Measurements from ENCODE around the gene PRR22.
A peak's percentile ranks its signal among the peaks of the same experiment; 100 is the strongest.

PRR22 gene

DNA sequence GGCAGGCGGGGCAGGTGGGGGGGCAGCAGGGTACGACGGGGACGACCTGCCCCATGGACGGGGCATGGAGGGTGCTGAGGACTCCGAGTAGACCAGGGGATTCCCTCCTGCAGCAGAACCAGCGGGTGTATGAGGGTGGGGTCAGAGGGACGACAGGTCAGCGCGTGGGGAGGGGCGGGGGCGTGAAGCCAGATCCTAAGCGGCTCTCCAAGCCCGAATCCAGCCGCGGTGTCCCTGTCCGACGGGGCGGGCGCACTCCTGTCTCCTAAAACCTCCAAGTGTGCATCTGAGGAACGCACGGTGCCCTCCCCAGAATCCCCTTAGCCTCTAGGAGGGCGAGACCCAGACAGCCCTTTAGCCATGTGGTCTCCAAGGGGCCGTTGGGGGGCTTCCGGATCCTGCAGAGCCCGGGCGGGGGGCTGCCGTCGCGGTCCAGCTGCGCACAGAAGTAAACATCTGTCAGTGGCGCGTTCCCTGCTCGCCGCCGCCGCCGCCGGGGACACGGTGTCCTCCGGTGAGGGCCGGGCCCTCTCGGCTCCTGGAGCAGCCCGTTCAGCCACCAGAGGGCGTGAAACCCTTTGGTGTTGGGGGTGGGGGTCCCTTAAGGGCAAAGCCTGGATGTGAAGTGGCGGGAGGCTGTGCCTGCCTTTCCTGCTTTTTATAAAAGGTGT, 21.1 kb upstream of the PRR22 start:
- Histone ChIP-seq H3K36me3 (ENCODE audit: control insufficient read depth, low read length) (no peaks in the 10 kb centered on the region), H3K27me3 (ENCODE audit: control insufficient read depth, low read length) (peaks cover 24% of the 10 kb centered on the region), H3K9me3 (ENCODE audit: control insufficient read depth, insufficient read depth, low read length) (no peaks in the 10 kb centered on the region), H3K4me3 (ENCODE audit: low read length) (no peak overlapping the region), H3K27ac (ENCODE audit: low read depth, low read length) (no peak overlapping the region), H3K4me1 (ENCODE audit: control insufficient read depth, low read length) (peaks cover 14% of the 10 kb centered on the region), H3K4me2 (ENCODE audit: low read length) (no peak overlapping the region; the same call in 1 of the 2 replicates), H3K9me2 (replicated peaks; ENCODE audit: control insufficient read depth, low read length) (no peaks in the 10 kb centered on the region), H4K20me1 (ENCODE audit: control insufficient read depth, insufficient read depth, low read depth, low read length) (no peaks in the 10 kb centered on the region), H3K79me2 (ENCODE audit: control insufficient read depth, low read length) (no peaks in the 10 kb centered on the region), H3F3A (ENCODE audit: control insufficient read depth, insufficient read depth) (no peaks in the 10 kb centered on the region)
- TF ChIP-seq EZH2phosphoT487 (IDR thresholded peaks at IDR 0.05; ENCODE audit: borderline replicate concordance, low read length), result peak; percentile 46; the same call in 1 of the 2 replicates
- TF ChIP-seq, protein P1, sequence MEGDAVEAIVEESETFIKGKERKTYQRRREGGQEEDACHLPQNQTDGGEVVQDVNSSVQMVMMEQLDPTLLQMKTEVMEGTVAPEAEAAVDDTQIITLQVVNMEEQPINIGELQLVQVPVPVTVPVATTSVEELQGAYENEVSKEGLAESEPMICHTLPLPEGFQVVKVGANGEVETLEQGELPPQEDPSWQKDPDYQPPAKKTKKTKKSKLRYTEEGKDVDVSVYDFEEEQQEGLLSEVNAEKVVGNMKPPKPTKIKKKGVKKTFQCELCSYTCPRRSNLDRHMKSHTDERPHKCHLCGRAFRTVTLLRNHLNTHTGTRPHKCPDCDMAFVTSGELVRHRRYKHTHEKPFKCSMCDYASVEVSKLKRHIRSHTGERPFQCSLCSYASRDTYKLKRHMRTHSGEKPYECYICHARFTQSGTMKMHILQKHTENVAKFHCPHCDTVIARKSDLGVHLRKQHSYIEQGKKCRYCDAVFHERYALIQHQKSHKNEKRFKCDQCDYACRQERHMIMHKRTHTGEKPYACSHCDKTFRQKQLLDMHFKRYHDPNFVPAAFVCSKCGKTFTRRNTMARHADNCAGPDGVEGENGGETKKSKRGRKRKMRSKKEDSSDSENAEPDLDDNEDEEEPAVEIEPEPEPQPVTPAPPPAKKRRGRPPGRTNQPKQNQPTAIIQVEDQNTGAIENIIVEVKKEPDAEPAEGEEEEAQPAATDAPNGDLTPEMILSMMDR (IDR thresholded peaks at IDR 0.05; ENCODE audit: low read depth, low read length, poor library complexity, severe bottlenecking), result peak; percentile 73

DNA sequence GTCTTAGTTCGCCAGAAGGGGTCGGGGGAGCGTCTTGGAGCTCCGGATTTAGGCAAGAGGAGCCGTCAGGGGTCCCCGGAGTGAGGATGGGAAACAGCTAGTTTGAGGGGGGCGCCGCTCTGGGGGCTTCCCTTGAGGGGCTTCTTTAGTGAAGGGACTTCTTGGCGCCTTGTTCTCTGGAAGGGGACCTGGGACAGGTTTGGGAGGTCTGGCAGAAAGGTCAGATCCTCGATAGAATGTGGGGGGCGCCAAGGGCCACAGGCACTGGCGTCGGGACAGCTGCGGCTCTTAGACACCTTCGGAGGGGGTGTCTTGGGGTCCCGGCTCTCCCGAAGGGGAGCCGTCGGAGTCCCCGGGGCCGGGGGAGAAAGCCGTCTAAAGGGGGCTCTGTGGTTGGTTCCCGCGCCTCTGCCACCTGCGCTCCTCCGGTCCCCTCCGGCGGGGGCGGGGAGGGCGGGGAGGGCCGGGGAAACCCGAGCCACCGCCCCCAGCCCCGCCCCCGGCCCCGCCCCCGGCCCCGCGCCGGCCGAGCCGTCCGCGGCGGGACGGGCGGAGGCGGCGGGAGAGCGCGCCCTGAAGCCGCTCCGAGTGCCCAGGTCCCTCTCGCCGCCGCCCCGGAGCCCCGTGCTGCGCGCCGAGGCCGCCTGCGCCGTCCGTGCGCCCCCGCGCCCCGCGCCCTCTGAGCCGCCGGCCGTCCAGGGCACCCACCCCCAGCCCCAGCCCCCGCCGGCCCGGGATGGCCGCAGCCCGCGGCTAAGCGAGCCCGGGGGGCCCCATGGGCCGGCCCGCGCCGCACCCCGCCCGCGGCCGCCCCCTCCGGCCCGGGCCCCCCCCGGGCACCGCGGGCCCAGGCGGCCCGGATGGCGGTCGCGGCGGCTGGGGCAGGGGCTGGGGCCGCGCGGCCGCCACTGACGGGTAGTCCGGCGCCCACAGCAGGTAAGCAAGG, 20.2 kb upstream of the PRR22 start, which contains the start of gene NRTN:
Gene NRTN (plus strand): TSS at position 552 of the 946 bp plus-strand sequence. CDS start 19,099 bp downstream, outside the sequence.
- H3K9me2 ChIP-seq (replicated peaks; ENCODE audit: control insufficient read depth, low read length), result no peaks in the 10 kb centered on the region
- H3K27me3 ChIP-seq (ENCODE audit: control insufficient read depth, low read length), result peaks cover 24% of the 10 kb centered on the region
- H4K20me1 ChIP-seq (ENCODE audit: control insufficient read depth, insufficient read depth, low read depth, low read length), result no peaks in the 10 kb centered on the region
- TF ChIP-seq EZH2phosphoT487 (IDR thresholded peaks at IDR 0.05; ENCODE audit: borderline replicate concordance, low read length), result no peak
- TF ChIP-seq, protein P1 (IDR thresholded peaks at IDR 0.05; ENCODE audit: low read depth, low read length, poor library complexity, severe bottlenecking), result no peak
- peaks cover 14% of the 10 kb centered on the region for H3K4me1 ChIP-seq (ENCODE audit: control insufficient read depth, low read length)
- H3K36me3 ChIP-seq (ENCODE audit: control insufficient read depth, low read length), result no peaks in the 10 kb centered on the region
- H3K9me3 ChIP-seq (ENCODE audit: control insufficient read depth, insufficient read depth, low read length), result no peaks in the 10 kb centered on the region
- peak within 1 kb of the TSS; percentile 83 for H3K4me2 ChIP-seq (ENCODE audit: low read length)
- H3K27ac ChIP-seq (ENCODE audit: low read depth, low read length), result no peak within 1 kb of the TSS
- H3K79me2 ChIP-seq (ENCODE audit: control insufficient read depth, low read length), result no peaks in the 10 kb centered on the region
- no peaks in the 10 kb centered on the region for H3F3A ChIP-seq (ENCODE audit: control insufficient read depth, insufficient read depth)
- peak within 1 kb of the TSS; percentile 66 for H3K4me3 ChIP-seq (ENCODE audit: low read length)

DNA sequence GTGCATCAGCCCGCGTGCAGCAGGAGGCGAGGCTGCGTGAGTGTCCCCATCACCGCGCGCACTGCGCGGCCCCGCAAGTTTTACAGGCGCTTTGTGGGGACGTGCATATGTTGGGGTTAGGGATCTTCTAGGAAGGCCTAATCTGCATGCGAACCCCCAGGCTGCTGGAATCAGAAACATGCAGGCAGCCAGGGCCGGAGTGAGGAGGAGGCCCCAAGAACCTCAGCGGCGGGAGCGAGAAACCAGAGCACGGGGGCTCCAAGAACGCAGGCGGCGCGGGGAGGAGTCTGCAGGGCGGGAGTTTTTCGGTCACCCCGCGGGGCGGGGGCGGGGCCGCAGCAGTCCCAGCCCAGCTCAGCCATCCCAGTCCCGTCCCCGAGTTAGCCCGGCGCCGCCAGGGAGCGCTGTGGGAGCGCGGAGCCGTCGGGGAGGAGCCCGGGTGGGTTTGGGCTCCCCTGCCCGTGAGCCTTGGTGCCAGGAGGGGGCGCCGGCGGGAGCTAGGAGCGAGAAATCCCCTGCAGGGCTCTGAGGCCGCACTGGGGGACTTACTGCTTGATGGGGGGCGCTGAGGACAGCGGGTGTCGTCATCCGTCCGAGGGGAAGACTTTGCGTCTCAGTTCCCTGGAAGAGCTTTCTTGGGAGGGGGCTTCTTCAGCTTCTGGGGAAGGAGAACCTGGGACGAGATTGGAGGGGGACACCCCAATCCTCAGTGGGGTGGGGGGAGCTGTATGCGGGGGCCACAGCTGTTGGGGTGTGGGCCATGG, 19.4 kb upstream of the PRR22 start:
- peaks cover 14% of the 10 kb centered on the region for H3K4me1 ChIP-seq (ENCODE audit: control insufficient read depth, low read length)
- peaks cover 24% of the 10 kb centered on the region for H3K27me3 ChIP-seq (ENCODE audit: control insufficient read depth, low read length)
- H3K27ac ChIP-seq (ENCODE audit: low read depth, low read length), result no peak overlapping the region
- TF ChIP-seq, protein P1 (IDR thresholded peaks at IDR 0.05; ENCODE audit: low read depth, low read length, poor library complexity, severe bottlenecking), result peak; percentile 98
- TF ChIP-seq EZH2phosphoT487 (IDR thresholded peaks at IDR 0.05; ENCODE audit: borderline replicate concordance, low read length), result no peak
- H3F3A ChIP-seq (ENCODE audit: control insufficient read depth, insufficient read depth), result no peaks in the 10 kb centered on the region
- H3K9me3 ChIP-seq (ENCODE audit: control insufficient read depth, insufficient read depth, low read length), result no peaks in the 10 kb centered on the region
- H3K9me2 ChIP-seq (replicated peaks; ENCODE audit: control insufficient read depth, low read length), result no peaks in the 10 kb centered on the region
- H3K4me2 ChIP-seq (ENCODE audit: low read length), result peak overlapping the region; percentile 83
- H3K4me3 ChIP-seq (ENCODE audit: low read length), result peak overlapping the region; percentile 66
- no peaks in the 10 kb centered on the region for H3K36me3 ChIP-seq (ENCODE audit: control insufficient read depth, low read length)
- H3K79me2 ChIP-seq (ENCODE audit: control insufficient read depth, low read length), result no peaks in the 10 kb centered on the region
- no peaks in the 10 kb centered on the region for H4K20me1 ChIP-seq (ENCODE audit: control insufficient read depth, insufficient read depth, low read depth, low read length)
